K562 (cell line): ENCODE results near the gene IDUA. TPM values are rescaled to one million over a fixed set of nuclear protein-coding genes. Genes with fewer than 3 reads are reported as not detected.

Experiments
- ATAC-seq: fragments of 200-7000 bp; cut with Tn5 transposase; 3 replicates; pipeline ENCODE4 v1.9.1; 2020; ENCODE audit warnings: moderate library complexity
- BruUV-seq: library from RNA; stranded (reverse); fragments of 400-500 nt; replicated peaks from 2 replicates; lab custom pipeline; 2021; lab: Mats Ljungman, UMichigan
- CTCF ChIA-PET: fragments of 300-600 bp; formaldehyde crosslinking; extraction: SDS; loops from one replicate; lab custom pipeline; 2021; ENCODE audit warnings: low intra/inter-chr PET ratio; lab: Yijun Ruan, JAX
- POLR2A ChIA-PET: fragments of 300-600, 350-650 bp; sonication (Branson Sonifier 250); formaldehyde crosslinking; extraction: SDS; loops from one replicate; lab custom pipeline; 2021; ENCODE audit warnings: antibody characterized with exemption, inconsistent platforms; lab: Yijun Ruan, JAX
- DNase-seq, 4 experiments: peaks; one replicate each; pipeline versions ENCODE4 v3.0.0 to v3.0.0-alpha.2; 2011 to 2018; ENCODE audit warnings: low spot score in 3 of 4, mixed read lengths in 3 of 4; ENCODE audit errors: extremely low read depth in 1 of 4
- FAIRE-seq: peaks from 2 replicates; lab custom pipeline; 2011; peaks lifted over from hg19 to GRCh38; lab: Jason Lieb, UNC
- H2AFZ ChIP-seq: 2 replicates; pipeline ENCODE4 v1.6.0; 2011; ENCODE audit warnings: low read depth, low read length, control low read depth, inconsistent platforms
- H3K27ac ChIP-seq: fragments of 200-600 bp; 3 replicates; pipeline ENCODE4 v1.8.0; 2011; ENCODE audit warnings: low read depth, mild to moderate bottlenecking, control low read depth, inconsistent platforms, low read length, moderate library complexity, mixed read lengths; ENCODE audit errors: extremely low read depth
- H3K27me3 ChIP-seq, 2 experiments: fragments of 300-600 bp in 1 of 2; 2 replicates in 1 of 2; 3 replicates in 1 of 2; pipeline versions ENCODE4 v1.6.0 to v1.8.0; 2011; ENCODE audit warnings: inconsistent platforms in 2 of 2, low read length in 2 of 2, mild to moderate bottlenecking in 1 of 2, mixed read lengths in 1 of 2, moderate library complexity in 1 of 2; ENCODE audit not compliant: control insufficient read depth in 2 of 2, insufficient read depth in 2 of 2
- H3K36me3 ChIP-seq: fragments of 300-600 bp; 3 replicates; pipeline ENCODE4 v1.8.0; 2011; ENCODE audit warnings: mild to moderate bottlenecking, low read length, inconsistent platforms; ENCODE audit not compliant: control insufficient read depth, insufficient read depth
- H3K4me1 ChIP-seq, 2 experiments: fragments of 200-600 bp in 1 of 2; replicated peaks in 1 of 2; 2 replicates in 1 of 2; 3 replicates in 1 of 2; pipeline versions ENCODE4 v1.5.1 to v1.8.0; 2011; ENCODE audit warnings: inconsistent platforms in 2 of 2, low read length in 2 of 2, mild to moderate bottlenecking in 1 of 2, mixed read lengths in 1 of 2, moderate library complexity in 1 of 2; ENCODE audit not compliant: control insufficient read depth in 2 of 2, insufficient read depth in 2 of 2
- H3K4me2 ChIP-seq: 2 replicates; pipeline ENCODE4 v1.6.1; 2011; ENCODE audit warnings: low read length, control low read depth, inconsistent platforms, mixed read lengths; ENCODE audit not compliant: insufficient read depth
- H3K4me3 ChIP-seq: fragments of 200-600 bp; sonication (generic), shearing (Covaris generic); 2 replicates; pipeline ENCODE4 v1.5.1; 2016; ENCODE audit warnings: control low read depth, inconsistent platforms
- H3K79me2 ChIP-seq: fragments of 200-600 bp; 3 replicates; pipeline ENCODE4 v1.8.0; 2011; ENCODE audit warnings: low read length, inconsistent platforms; ENCODE audit not compliant: control insufficient read depth, insufficient read depth
- H3K9ac ChIP-seq, 2 experiments: 2 replicates each; pipeline versions ENCODE4 v1.6.0 to v1.6.1; 2011; ENCODE audit warnings: low read depth in 2 of 2, low read length in 2 of 2, control low read depth in 1 of 2, inconsistent platforms in 1 of 2, mild to moderate bottlenecking in 1 of 2, mixed read lengths in 1 of 2; ENCODE audit not compliant: insufficient read depth in 1 of 2
- H3K9me1 ChIP-seq: one replicate; pipeline ENCODE4 v1.6.0; 2011; ENCODE audit warnings: inconsistent platforms, mild to moderate bottlenecking, low read length, moderate library complexity; ENCODE audit not compliant: control insufficient read depth, insufficient read depth
- H3K9me3 ChIP-seq: replicated peaks from 2 replicates; pipeline ENCODE4 v1.5.1; 2011; ENCODE audit warnings: low read depth, low read length, inconsistent platforms; ENCODE audit not compliant: control insufficient read depth, insufficient read depth
- H4K20me1 ChIP-seq: replicated peaks from 2 replicates; pipeline ENCODE4 v1.6.1; 2011; ENCODE audit warnings: low read length, inconsistent platforms, mixed read lengths; ENCODE audit not compliant: control insufficient read depth, insufficient read depth
- CBFB ChIP-seq: sonication (generic); formaldehyde crosslinking; IDR thresholded peaks from 2 replicates; pipeline ENCODE4 v1.4.0; 2020; ENCODE audit warnings: mild to moderate bottlenecking, missing genetic modification reagents
- CTBP1 ChIP-seq: fragments of 450-650 bp; IDR thresholded peaks from 2 replicates; pipeline ENCODE4 v1.6.1; 2016; ENCODE audit warnings: borderline replicate concordance
- CTCFL ChIP-seq: IDR thresholded peaks from 2 replicates; pipeline ENCODE4 v1.6.1; 2011; ENCODE audit warnings: borderline replicate concordance, low read depth, mild to moderate bottlenecking, moderate library complexity, low read length; ENCODE audit not compliant: insufficient read depth, poor library complexity, severe bottlenecking
- DACH1 ChIP-seq: fragments of 450-650 bp; IDR thresholded peaks from 2 replicates; pipeline ENCODE4 v1.6.1; 2018; ENCODE audit not compliant: partially characterized antibody
- E2F3 ChIP-seq: fragments of 250-450 bp; sonication (Bioruptor Pico); IDR thresholded peaks from 2 replicates; pipeline ENCODE4 v1.4.0; 2020; ENCODE audit warnings: mild to moderate bottlenecking
- FOXO4 ChIP-seq: fragments of 450-650 bp; formaldehyde crosslinking; IDR thresholded peaks from 2 replicates; pipeline ENCODE4 v1.4.0; 2020; ENCODE audit warnings: mild to moderate bottlenecking, moderate library complexity
- HMGN3 ChIP-seq: IDR thresholded peaks from 2 replicates; pipeline ENCODE4 v1.6.1; 2011; ENCODE audit warnings: borderline replicate concordance, low read depth, mild to moderate bottlenecking, mixed read lengths, low read length; ENCODE audit not compliant: insufficient read length; ENCODE audit errors: extremely low read depth
- NFATC3 ChIP-seq: fragments of 450-650 bp; IDR thresholded peaks from 2 replicates; pipeline ENCODE4 v1.6.1; 2017; ENCODE audit warnings: mild to moderate bottlenecking
- NFRKB ChIP-seq: fragments of 450-650 bp; IDR thresholded peaks from 2 replicates; pipeline ENCODE4 v1.6.1; 2016; ENCODE audit warnings: low read depth
- PHF8 ChIP-seq: fragments of 200-600 bp; sonication (generic); IDR thresholded peaks from 2 replicates; pipeline ENCODE4 v1.6.1; 2012; ENCODE audit warnings: mixed run types, mild to moderate bottlenecking, inconsistent platforms, low read length, moderate library complexity, borderline replicate concordance
- POLR2AphosphoS5 ChIP-seq: IDR thresholded peaks from 2 replicates; pipeline ENCODE4 v1.6.1; 2011; ENCODE audit warnings: mild to moderate bottlenecking, low read depth, low read length, moderate library complexity; ENCODE audit not compliant: control insufficient read depth, insufficient read depth
- TEAD4 ChIP-seq, 2 experiments: sonication (generic) in 1 of 2; formaldehyde crosslinking in 1 of 2; IDR thresholded peaks; 2 replicates each; pipeline versions ENCODE4 v1.6.1 to v1.8.0; 2012 to 2022; ENCODE audit warnings: borderline replicate concordance in 1 of 2, inconsistent platforms in 1 of 2, low read length in 1 of 2, mild to moderate bottlenecking in 1 of 2, missing genetic modification reagents in 1 of 2
- ZBTB17 ChIP-seq: fragments of 450-650 bp; formaldehyde crosslinking; IDR thresholded peaks from 2 replicates; pipeline ENCODE4 v1.4.0; 2020; ENCODE audit warnings: mild to moderate bottlenecking
- ZBTB7A ChIP-seq: IDR thresholded peaks from 2 replicates; pipeline ENCODE4 v1.6.1; 2011; ENCODE audit warnings: low read depth, mild to moderate bottlenecking, low read length, moderate library complexity, borderline replicate concordance; ENCODE audit not compliant: control insufficient read depth
- WGBS: fragments of 100-300 bp; shearing (Covaris generic); methylation state at CpG from one replicate; pipeline ENCODE4 v1.1.6; 2016; ENCODE audit warnings: low coverage, mixed read lengths; ENCODE audit not compliant: insufficient coverage; ENCODE audit errors: missing lambda C conversion rate; 5-methylcytosine and 5-hydroxymethylcytosine counted together
- in situ Hi-C: fragments of 300-500 bp; cut with MboI; formaldehyde crosslinking; loops from 4 replicates; pipeline ENCODE4 v1.15.0; 2018; ENCODE audit warnings: inconsistent platforms, mixed read lengths
- intact Hi-C: fragments of 100-400 bp; cut with micrococcal nuclease; formaldehyde crosslinking; loops from 2 replicates; pipeline ENCODE4 v1.14.2; 2022
- polyA plus RNA-seq, 8 experiments: library from polyadenylated mRNA; depleted of rRNA in 4 of 8; stranded (reverse) in 5 of 8; unstranded in 3 of 8; fragments of >200 nt; fragmentation: Nextera tagmentation in 2 of 8; fragmentation: Illumina TruSeq in 1 of 8; extraction: Ambion mirVana in 2 of 8; extraction: Trizol in 1 of 8; gene quantifications; 2 replicates each; pipeline versions ENCODE4 v1.2.1 to v1.2.3, GENCODE V29; 2011 to 2014; ENCODE audit warnings: inconsistent platforms in 1 of 8, missing spikeins in 1 of 8
- total RNA-seq, 7 experiments: library from RNA; depleted of rRNA in 6 of 7; stranded (reverse); fragments of >200 nt in 6 of 7; fragmentation: Illumina TruSeq in 2 of 7; extraction: Trizol in 2 of 7; gene quantifications; 2 replicates each; pipeline versions ENCODE4 v1.2.1 to v1.2.3, GENCODE V29; 2011 to 2021; ENCODE audit warnings: low replicate concordance in 1 of 7
- TF ChIP-seq, protein P1 (sequence below): fragments of 450-650 bp; IDR thresholded peaks from 2 replicates; pipeline ENCODE4 v1.7.0; 2016; ENCODE audit warnings: borderline replicate concordance

The IDUA gene
- total and polyA plus RNA-seq, 9 of the 15 experiments (the other 6 are each of a cell fraction or from before 2014, with no cell fraction given): 0.04 to 16.1 (median 1.2) TPM

- Histone ChIP-seq H3K4me3 (no peak overlapping the region), H3K79me2 (peaks cover 23% of the 10 kb centered on the region; the same call in 2 of the 3 replicates), H3K4me2 (peak overlapping the region; percentile 77), H3K9ac (peak overlapping the region; percentile 78 to 94), H2AFZ (peak overlapping the region; percentile 27; the same call in 1 of the 2 replicates), H3K9me3 (no peaks in the 10 kb centered on the region), H3K9me1 (no peaks in the 10 kb centered on the region), H3K27ac (peak overlapping the region; percentile 81), H3K36me3 (peaks cover 16% of the 10 kb centered on the region; the same call in 1 of the 3 replicates), H3K4me1 (peaks cover 41 to 85% of the 10 kb centered on the region in 2 experiments), H4K20me1 (no peaks in the 10 kb centered on the region), H3K27me3 (no peaks in the 10 kb centered on the region)
- ChIA-PET CTCF (no interaction called here), POLR2A (interaction anchor here (0.7 to 1.2 kb wide), 2 partner anchors 8 to 10 kb away, joined by 3 to 5 read pairs; partner anchors contain the start of gene IDUA)
- WGBS: 62% methylated on average over 19 of the region's 23 CpGs
- TSS peak; percentile 74 for BruUV-seq
- intact Hi-C loops (loop anchor here (10.0 kb wide), 1 partner anchor 49 kb away; no protein-coding TSS in a partner anchor), in situ Hi-C loops (no loop called here)
- FAIRE-seq (no peak), ATAC-seq (no peak), DNase-seq (peak in 1 of 4 experiments; percentile 45)
- no peak for TF ChIP-seq HMGN3
- TF ChIP-seq, protein P1, sequence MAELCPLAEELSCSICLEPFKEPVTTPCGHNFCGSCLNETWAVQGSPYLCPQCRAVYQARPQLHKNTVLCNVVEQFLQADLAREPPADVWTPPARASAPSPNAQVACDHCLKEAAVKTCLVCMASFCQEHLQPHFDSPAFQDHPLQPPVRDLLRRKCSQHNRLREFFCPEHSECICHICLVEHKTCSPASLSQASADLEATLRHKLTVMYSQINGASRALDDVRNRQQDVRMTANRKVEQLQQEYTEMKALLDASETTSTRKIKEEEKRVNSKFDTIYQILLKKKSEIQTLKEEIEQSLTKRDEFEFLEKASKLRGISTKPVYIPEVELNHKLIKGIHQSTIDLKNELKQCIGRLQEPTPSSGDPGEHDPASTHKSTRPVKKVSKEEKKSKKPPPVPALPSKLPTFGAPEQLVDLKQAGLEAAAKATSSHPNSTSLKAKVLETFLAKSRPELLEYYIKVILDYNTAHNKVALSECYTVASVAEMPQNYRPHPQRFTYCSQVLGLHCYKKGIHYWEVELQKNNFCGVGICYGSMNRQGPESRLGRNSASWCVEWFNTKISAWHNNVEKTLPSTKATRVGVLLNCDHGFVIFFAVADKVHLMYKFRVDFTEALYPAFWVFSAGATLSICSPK: no peak
- no peak for TF ChIP-seq CTBP1
- TF ChIP-seq CTCFL: no peak
- TF ChIP-seq ZBTB7A: peak; percentile 39; the same call in 1 of the 2 replicates
- 0 out of 2 replicates have a peak, but pooled peaks have one; percentile 5 for TF ChIP-seq POLR2AphosphoS5
- 0 out of 2 replicates have a peak, but pooled peaks have one; percentile 17 for TF ChIP-seq E2F3 (CRISPR knock-in tag)
- TF ChIP-seq FOXO4 (CRISPR knock-in tag): 0 out of 2 replicates have a peak, but pooled peaks have one; percentile 22
- 0 out of 2 replicates have a peak, but pooled peaks have one; percentile 6 for TF ChIP-seq TEAD4 (IDR thresholded peaks at IDR 0.05; ENCODE audit: low read length)
- TF ChIP-seq TEAD4 (CRISPR knock-in tag; IDR thresholded peaks at IDR 0.05; ENCODE audit: borderline replicate concordance): no peak
- TF ChIP-seq NFRKB: peak; percentile 11; the same call in 1 of the 2 replicates
- no peak for TF ChIP-seq NFATC3
- TF ChIP-seq CBFB: no peak
- TF ChIP-seq DACH1: no peak
- TF ChIP-seq ZBTB17 (CRISPR knock-in tag): peak; percentile 43; the same call in 1 of the 2 replicates
- TF ChIP-seq PHF8: no peak
Observed at GRCh38 chr4:995311-996026, 8.6 kb downstream of the IDUA start.
